Lower leg skin (tissue), 3 donors: ENCODE measurements around the gene TBX2.

ENCODE experiments used
- CTCF ChIP-seq, 3 donors: fragments of 450-650 bp; IDR thresholded peaks; one replicate each; pipeline ENCODE4 v1.5.1; 2016; ENCODE audit warnings: antibody characterized with exemption in 3 of 3, mild to moderate bottlenecking in 3 of 3, moderate library complexity in 2 of 3
- POLR2A ChIP-seq, 2 donors: fragments of 450-650 bp; IDR thresholded peaks; one replicate each; pipeline ENCODE4 v1.6.1; 2016 to 2017; ENCODE audit warnings: antibody characterized with exemption in 2 of 2, mild to moderate bottlenecking in 1 of 2, moderate library complexity in 1 of 2

- TF ChIP-seq CTCF (IDR thresholded peaks at IDR 0.05) (no peak), POLR2A (IDR thresholded peaks at IDR 0.05) (no peak)
These were observed 55.8 kb downstream of the TBX2 start for GRCh38 chr17:61455324-61456060.
